ENCODE measurements around the gene GID4.

GRCh38 chr17:18106211-18106610 lies 67.0 kb downstream of the GID4 start:
- TF ChIP-seq CTCF (IDR thresholded peaks at IDR 0.05) (no peak), POLR2A (IDR thresholded peaks at IDR 0.05) (no peak)
